Urinary bladder (tissue), 4 donors: ENCODE data around the gene DIPK1A. TPM values are rescaled to one million over a fixed set of nuclear protein-coding genes. Genes with fewer than 3 reads are reported as not detected.

ENCODE experiments used
- DNase-seq: peaks from one replicate; pipeline ENCODE4 v3.0.0-alpha.2; 2015; ENCODE audit errors: extremely low spot score
- H3K27ac ChIP-seq: one replicate; pipeline ENCODE4 v1.5.1; 2013; ENCODE audit warnings: low read depth, mild to moderate bottlenecking, moderate library complexity
- H3K36me3 ChIP-seq: one replicate; pipeline ENCODE4 v1.6.1; 2013; ENCODE audit warnings: mild to moderate bottlenecking, moderate library complexity; ENCODE audit not compliant: insufficient read depth
- H3K4me1 ChIP-seq: one replicate; pipeline ENCODE4 v1.6.1; 2013; ENCODE audit warnings: mild to moderate bottlenecking, moderate library complexity; ENCODE audit not compliant: insufficient read depth
- H3K4me3 ChIP-seq: one replicate; pipeline ENCODE4 v1.5.1; 2013; ENCODE audit warnings: low read depth, low read length
- WGBS: extraction: QIAGEN DNeasy Blood & Tissue Kit; methylation state at CpG from one replicate; pipeline ENCODE4 v1.1.7; 2013; 5-methylcytosine and 5-hydroxymethylcytosine counted together
- polyA plus RNA-seq: library from polyadenylated mRNA; stranded (reverse); fragments of 200-250 nt; gene quantifications from one replicate; pipeline ENCODE4 v1.2.3, GENCODE V29; 2013
- total RNA-seq: library from RNA; depleted of rRNA; stranded (reverse); fragments of >200 nt; gene quantifications from one replicate; pipeline ENCODE4 v1.2.3, GENCODE V29; 2014
- donor health status: healthy with polysubstance abuse.
- donor health status: healthy.

The DIPK1A gene
- total and polyA plus RNA-seq, 2 donors: 21.8 to 22.8 TPM

DNA sequence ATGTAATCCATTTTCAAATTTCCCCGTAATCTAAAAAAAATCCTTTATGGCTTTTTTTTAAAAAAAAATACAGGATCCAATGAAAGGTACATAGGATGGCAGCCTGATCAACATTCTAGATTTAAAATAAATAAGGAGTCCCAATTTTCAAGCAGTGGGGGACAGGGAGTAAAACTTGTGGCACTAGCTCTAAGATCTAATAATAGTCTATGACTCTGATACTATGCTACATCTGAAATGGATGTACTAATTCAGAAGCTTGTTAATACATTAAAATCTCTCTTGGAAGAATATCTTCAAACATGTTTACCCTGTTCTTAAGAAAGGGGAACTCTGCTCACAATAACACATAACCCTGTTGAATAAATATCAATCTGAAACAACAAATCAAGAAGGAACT is 8.5 kb downstream of the DIPK1A start:
- peaks cover 2% of the 10 kb centered on the region for H3K4me1 ChIP-seq
- H3K27ac ChIP-seq: no peak overlapping the region
- 99% methylated on average over 1 of the region's 1 CpG for WGBS
- no peak for DNase-seq
- H3K4me3 ChIP-seq: no peak overlapping the region
- no peaks in the 10 kb centered on the region for H3K36me3 ChIP-seq

- WGBS: 52% methylated on average over 4 of the region's 4 CpGs
- no peak overlapping the region for H3K4me3 ChIP-seq
- no peaks in the 10 kb centered on the region for H3K36me3 ChIP-seq
- no peak overlapping the region for H3K27ac ChIP-seq
- DNase-seq: no peak
- peaks cover 2% of the 10 kb centered on the region for H3K4me1 ChIP-seq
Measured at GRCh38 chr1:92951141-92951582, 10.1 kb downstream of the DIPK1A start.

DNA sequence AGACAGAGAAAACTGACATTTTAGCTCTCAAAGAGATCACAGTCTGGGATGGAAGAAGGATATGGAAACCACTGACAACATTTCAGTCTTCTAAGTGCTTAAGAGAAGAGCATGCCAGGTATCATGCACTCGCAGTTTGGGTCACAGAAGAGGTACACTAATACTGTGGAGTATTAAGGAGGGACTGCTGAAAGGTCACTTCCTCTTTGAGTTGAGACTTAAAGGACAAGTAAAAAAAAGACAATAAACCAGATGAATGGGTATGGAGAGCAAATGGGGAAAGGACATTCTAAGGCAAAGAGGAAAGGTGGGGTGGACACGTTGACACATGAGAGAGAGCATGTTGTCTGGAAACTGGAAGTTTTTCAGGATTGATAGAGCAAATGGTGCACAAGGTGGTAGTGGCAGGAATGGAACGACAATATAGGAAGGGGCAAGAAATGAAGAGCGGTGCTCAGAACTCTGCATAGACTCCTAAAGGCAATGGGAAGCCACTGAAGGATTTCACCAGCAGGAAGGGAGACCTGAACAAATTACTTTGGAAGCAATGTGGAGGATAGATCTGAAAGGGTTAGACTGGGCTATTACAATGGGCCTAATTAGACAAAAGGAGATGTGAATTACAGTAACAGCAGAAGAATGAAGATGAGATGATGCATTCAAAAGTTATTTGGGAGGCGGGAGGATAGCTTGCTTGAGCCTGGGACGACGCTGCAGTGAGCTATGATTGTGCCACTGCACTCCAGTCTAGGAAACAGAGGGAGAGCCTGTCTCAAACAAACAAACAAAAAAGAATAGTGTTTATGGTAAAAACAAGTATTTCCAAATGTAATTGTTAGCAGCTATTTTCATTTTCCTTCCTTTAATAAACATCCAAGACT is 11.1 kb downstream of the DIPK1A start:
- Histone ChIP-seq H3K4me1 (peaks cover 2% of the 10 kb centered on the region), H3K4me3 (no peak overlapping the region), H3K27ac (no peak overlapping the region), H3K36me3 (no peaks in the 10 kb centered on the region)
- 59% methylated on average over 7 of the region's 7 CpGs for WGBS
- DNase-seq: no peak

DNA sequence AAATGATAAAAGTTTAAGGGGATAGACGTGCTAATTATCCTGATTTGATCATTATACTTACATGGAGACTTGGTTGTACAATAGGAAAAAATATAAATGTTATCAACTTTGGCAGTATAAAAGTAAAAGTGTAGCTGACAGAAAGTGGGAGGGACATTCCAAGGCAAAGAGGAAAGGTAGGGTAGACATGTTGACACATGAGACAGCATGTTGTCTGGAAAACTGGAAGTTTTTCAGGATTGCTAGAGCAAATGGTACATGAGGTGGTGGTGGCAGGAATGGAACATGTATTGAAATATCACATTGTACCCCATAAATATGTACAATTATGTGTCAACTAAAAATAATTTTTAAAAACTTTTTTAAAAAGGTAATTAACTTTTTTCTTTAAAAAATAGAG is 13.2 kb downstream of the DIPK1A start:
- Histone ChIP-seq H3K36me3 (no peaks in the 10 kb centered on the region), H3K4me1 (peaks cover 2% of the 10 kb centered on the region), H3K27ac (no peak overlapping the region), H3K4me3 (no peak overlapping the region)
- WGBS: 90% methylated on average over 1 of the region's 1 CpG
- DNase-seq: no peak

DNA sequence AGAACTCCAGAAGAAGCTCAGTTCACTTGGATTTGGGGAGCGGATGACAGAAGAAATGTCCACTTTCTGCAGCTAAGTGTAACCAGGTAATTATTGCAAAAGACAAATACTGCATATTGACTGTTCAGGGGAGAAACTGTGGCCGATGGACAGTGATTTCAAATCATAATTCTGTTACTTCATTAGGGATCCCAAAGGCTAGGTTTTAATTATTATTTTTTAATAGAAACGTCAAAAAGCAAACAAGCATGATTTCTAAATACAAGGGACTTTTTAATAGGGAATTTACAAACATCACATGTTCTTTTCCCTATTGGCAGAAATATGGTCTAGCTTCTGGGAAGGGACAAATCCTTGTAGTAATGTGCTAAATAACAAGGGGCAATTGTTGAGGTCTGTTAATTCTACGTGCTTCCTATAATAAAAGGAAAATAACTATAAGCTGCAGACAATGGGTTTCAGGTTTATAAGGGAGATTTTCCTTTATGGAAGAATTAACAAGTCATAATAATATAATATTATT is 15.5 kb downstream of the DIPK1A start:
- H3K27ac ChIP-seq: no peak overlapping the region
- no peak overlapping the region for H3K4me3 ChIP-seq
- H3K4me1 ChIP-seq: peaks cover 2% of the 10 kb centered on the region
- WGBS: 85% methylated on average over 4 of the region's 4 CpGs
- no peaks in the 10 kb centered on the region for H3K36me3 ChIP-seq
- DNase-seq: no peak

DNA sequence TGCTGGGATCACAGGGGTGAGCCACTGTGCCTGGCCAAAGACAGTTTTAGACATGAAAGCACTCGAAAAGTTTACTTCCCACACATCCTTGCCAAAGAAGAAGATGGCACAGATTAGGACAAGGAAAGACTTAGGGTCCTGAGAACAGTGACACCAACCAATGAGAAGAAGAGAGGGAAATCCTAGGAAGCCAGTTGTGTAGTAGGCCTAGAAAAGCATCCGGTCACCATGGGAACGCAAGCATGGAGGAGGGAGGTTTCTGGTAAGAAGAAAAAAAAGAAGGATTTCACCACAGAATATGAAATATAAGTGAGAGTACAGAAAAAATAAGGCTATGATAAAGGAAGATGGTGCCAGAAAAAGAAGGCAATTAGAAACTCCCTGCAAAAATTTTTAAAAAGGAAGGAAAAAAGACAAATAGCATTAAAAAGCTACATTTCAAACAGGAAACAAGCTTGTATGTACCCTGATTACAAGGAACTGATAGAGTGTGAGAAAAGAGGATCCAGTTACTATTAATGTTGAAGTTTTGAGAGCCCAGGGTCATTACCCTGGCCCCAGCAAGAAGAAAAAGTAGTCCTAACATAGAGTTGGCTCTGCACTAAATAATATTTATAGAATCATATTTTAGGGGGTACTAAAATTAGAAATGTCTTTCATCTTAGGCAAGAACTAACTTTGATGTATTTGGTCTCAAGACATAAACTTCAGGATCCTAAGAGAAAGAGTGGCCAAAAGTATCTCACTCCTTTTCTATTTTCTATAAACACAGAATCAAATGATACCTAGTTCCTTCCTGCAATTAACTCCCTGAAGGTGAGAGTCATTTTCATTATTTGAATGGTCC is 16.1 kb downstream of the DIPK1A start:
- H3K4me3 ChIP-seq: no peak overlapping the region
- WGBS: 77% methylated on average over 3 of the region's 3 CpGs
- H3K36me3 ChIP-seq: no peaks in the 10 kb centered on the region
- peaks cover 2% of the 10 kb centered on the region for H3K4me1 ChIP-seq
- DNase-seq: no peak
- H3K27ac ChIP-seq: no peak overlapping the region

GRCh38 chr1:92943502-92943847 is 17.8 kb downstream of the DIPK1A start:
- no peak for DNase-seq
- H3K36me3 ChIP-seq: no peaks in the 10 kb centered on the region
- H3K27ac ChIP-seq: no peak overlapping the region
- H3K4me3 ChIP-seq: no peak overlapping the region
- 92% methylated on average over 4 of the region's 4 CpGs for WGBS
- no peaks in the 10 kb centered on the region for H3K4me1 ChIP-seq

- no peak overlapping the region for H3K27ac ChIP-seq
- H3K36me3 ChIP-seq: no peaks in the 10 kb centered on the region
- no peak overlapping the region for H3K4me3 ChIP-seq
- H3K4me1 ChIP-seq: no peaks in the 10 kb centered on the region
- no peak for DNase-seq
- 76% methylated on average over 3 of the region's 3 CpGs for WGBS
Measured at GRCh38 chr1:92940541-92940940, 20.7 kb downstream of the DIPK1A start.

DNA sequence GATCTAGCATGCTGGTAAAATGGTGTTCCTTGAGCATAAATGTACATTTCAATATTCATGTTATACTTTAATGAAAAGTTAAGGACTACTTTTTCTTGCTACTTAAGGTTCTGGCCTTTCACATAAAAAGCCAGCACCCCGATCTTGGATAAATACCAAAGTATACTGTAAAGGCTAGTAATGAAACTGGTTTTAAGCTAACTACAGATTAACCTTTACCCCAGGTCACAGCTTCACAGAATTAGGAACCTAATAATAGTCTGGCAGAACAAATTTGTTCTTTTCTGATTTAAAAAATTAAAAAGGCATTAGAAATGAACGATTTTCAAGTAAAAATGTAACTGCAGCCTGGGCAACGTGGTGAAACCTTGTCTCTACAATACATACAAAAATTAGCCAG is 23.5 kb downstream of the DIPK1A start:
- Histone ChIP-seq H3K36me3 (no peaks in the 10 kb centered on the region), H3K27ac (no peak overlapping the region), H3K4me3 (no peak overlapping the region), H3K4me1 (no peaks in the 10 kb centered on the region)
- no peak for DNase-seq
- 88% methylated on average over 3 of the region's 3 CpGs for WGBS

GRCh38 chr1:92936865-92937264 is 24.4 kb downstream of the DIPK1A start:
- no peaks in the 10 kb centered on the region for H3K4me1 ChIP-seq
- no peak for DNase-seq
- no peaks in the 10 kb centered on the region for H3K36me3 ChIP-seq
- no peak overlapping the region for H3K4me3 ChIP-seq
- H3K27ac ChIP-seq: no peak overlapping the region
- WGBS: 75% methylated on average over 1 of the region's 1 CpG

DNA sequence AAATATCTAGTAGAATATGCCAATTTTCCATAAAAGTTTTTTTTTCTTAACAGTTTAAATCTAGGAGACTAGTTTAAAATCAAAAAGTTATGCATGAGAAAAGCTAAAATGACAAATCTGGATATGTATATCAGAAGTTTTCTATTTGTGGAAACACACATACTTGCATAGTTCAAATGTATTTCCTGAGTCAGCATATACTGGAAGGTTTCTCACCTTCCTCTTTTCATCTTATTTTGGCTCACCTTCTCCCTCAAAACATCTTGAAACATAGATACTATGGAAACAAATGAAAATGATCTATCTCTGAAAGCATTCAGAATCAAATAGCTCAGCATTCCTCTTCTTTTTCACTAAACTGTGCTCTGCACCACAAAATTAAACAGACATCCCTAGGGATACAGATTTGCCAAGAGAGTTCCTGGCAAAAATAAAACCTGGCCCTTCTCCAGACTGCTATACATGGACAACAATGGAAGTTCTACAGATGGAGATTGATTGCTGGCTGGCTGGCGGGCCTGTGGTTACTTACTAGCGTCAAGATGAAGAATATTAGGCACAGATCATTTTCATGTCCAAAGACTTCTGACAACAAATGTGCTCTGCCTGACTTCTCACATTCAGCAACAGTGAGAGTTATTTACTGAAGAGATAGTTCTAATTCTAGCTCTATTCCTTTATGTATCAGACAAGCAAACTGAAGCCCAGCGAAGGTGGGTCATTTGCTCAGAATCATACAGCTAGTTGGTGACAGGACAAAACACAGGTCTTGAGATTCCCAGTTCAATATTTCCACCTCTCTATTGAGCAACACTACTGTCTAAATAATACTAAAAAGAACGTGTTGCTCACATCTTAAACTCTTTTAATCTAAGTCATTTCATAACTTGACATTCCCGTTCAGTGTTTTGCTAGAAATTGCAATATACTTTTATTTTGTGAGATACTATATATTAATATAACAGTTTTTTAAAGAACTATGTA is 26.6 kb downstream of the DIPK1A start:
- WGBS: 41% methylated on average over 5 of the region's 5 CpGs
- H3K4me3 ChIP-seq: no peak overlapping the region
- no peaks in the 10 kb centered on the region for H3K36me3 ChIP-seq
- DNase-seq: peak; percentile 59
- no peaks in the 10 kb centered on the region for H3K4me1 ChIP-seq
- H3K27ac ChIP-seq: no peak overlapping the region

DNA sequence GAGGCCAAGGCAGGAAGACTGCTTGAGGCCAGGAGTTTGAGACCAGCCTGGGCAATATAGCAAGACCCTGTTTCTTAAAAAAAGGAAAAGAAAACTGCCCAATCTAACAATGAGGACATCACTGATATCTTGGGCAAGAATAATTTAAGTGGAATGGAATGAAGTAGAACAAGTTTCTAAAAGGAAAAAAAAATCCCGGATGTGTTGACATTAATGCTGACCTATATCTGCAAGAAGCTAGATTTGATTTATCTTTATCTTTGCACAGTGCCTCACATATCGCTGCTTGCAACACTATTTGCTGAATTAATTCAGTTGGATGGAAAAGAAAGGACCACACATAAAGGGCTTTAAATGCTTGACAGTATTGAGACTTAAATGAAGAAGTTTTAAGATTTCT is 27.8 kb downstream of the DIPK1A start:
- peak overlapping the region; percentile 67 for H3K27ac ChIP-seq
- DNase-seq: no peak
- WGBS: 32% methylated on average over 2 of the region's 2 CpGs
- no peak overlapping the region for H3K4me3 ChIP-seq
- H3K4me1 ChIP-seq: no peaks in the 10 kb centered on the region
- no peaks in the 10 kb centered on the region for H3K36me3 ChIP-seq

DNA sequence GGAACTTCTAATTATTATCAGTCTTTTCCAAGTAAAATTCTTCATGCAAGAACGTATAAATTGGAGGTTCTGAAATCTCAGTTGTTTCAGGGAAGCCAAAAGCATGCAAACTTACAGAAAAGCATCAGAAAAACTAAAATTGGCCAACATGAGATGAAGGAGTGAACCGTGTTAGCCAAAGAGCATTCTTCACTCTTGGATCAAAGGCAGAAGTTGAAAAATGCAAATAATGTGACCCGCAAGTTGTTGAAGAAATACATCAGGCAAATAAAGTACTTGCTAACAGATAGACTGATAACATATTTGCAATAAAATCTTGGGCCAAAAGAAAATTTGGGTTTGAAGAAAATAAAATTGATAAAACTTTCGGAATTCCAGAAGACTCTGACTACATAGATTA is 29.6 kb downstream of the DIPK1A start:
- Histone ChIP-seq H3K27ac (no peak overlapping the region), H3K4me3 (no peak overlapping the region), H3K4me1 (no peaks in the 10 kb centered on the region), H3K36me3 (no peaks in the 10 kb centered on the region)
- no peak for DNase-seq
- 38% methylated on average over 4 of the region's 4 CpGs for WGBS
